Muscle of arm (tissue), 14 donors: Measurements from ENCODE around the gene ALG14. TPM values are rescaled to one million over a fixed set of nuclear protein-coding genes. Genes with fewer than 3 reads are reported as not detected.

ENCODE experiments used
- DNase-seq: peaks from one replicate; pipeline ENCODE4 v3.0.0-alpha.2; 2013
- long read RNA-seq, 11 donors: transcript quantifications; one replicate each; lab custom pipeline, GENCODE V29; 2026
- polyA plus RNA-seq, 12 donors: library from polyadenylated mRNA; unstranded; fragments of 120-200 nt; gene quantifications; one replicate each; pipeline ENCODE4 v1.2.1, GENCODE V29; 2013; ENCODE audit not compliant: insufficient read length in 12 of 12

Gene ALG14, protein sequence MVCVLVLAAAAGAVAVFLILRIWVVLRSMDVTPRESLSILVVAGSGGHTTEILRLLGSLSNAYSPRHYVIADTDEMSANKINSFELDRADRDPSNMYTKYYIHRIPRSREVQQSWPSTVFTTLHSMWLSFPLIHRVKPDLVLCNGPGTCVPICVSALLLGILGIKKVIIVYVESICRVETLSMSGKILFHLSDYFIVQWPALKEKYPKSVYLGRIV
- polyA plus RNA-seq, result 1 to 10 TPM in 11 of 12 donors, not detected in 1; 1.4 to 8.2 (median 6.4) TPM
- long read RNA-seq, donor 1, full-length matches to known transcripts, result 14 of 14 reads
- long read RNA-seq, donor 1, partial matches to known transcripts, result 0 of 14 reads
- long read RNA-seq, donor 1, other reads (novel, unspliced or antisense), result 0 of 14 reads
- long read RNA-seq, donor 2, full-length matches to known transcripts, result 6 of 6 reads
- long read RNA-seq, donor 2, partial matches to known transcripts, result 0 of 6 reads
- long read RNA-seq, donor 2, other reads (novel, unspliced or antisense), result 0 of 6 reads
- long read RNA-seq, donor 3, full-length matches to known transcripts, result 1 of 1 reads
- long read RNA-seq, donor 3, partial matches to known transcripts, result 0 of 1 reads
- long read RNA-seq, donor 3, other reads (novel, unspliced or antisense), result 0 of 1 reads
- long read RNA-seq, donor 4, full-length matches to known transcripts, result 1 of 1 reads
- long read RNA-seq, donor 4, partial matches to known transcripts, result 0 of 1 reads
- long read RNA-seq, donor 4, other reads (novel, unspliced or antisense), result 0 of 1 reads
- long read RNA-seq, donor 5, full-length matches to known transcripts, result 5 of 5 reads
- long read RNA-seq, donor 5, partial matches to known transcripts, result 0 of 5 reads
- long read RNA-seq, donor 5, other reads (novel, unspliced or antisense), result 0 of 5 reads
- long read RNA-seq, donor 6, full-length matches to known transcripts, result 5 of 5 reads
- long read RNA-seq, donor 6, partial matches to known transcripts, result 0 of 5 reads
- long read RNA-seq, donor 6, other reads (novel, unspliced or antisense), result 0 of 5 reads
- long read RNA-seq, donor 7, full-length matches to known transcripts, result 5 of 5 reads
- long read RNA-seq, donor 7, partial matches to known transcripts, result 0 of 5 reads
- long read RNA-seq, donor 7, other reads (novel, unspliced or antisense), result 0 of 5 reads
- long read RNA-seq, donor 8, full-length matches to known transcripts, result 7 of 7 reads
- long read RNA-seq, donor 8, partial matches to known transcripts, result 0 of 7 reads
- long read RNA-seq, donor 8, other reads (novel, unspliced or antisense), result 0 of 7 reads
- long read RNA-seq, donor 9, full-length matches to known transcripts, result 4 of 4 reads
- long read RNA-seq, donor 9, partial matches to known transcripts, result 0 of 4 reads
- long read RNA-seq, donor 9, other reads (novel, unspliced or antisense), result 0 of 4 reads
- long read RNA-seq, donor 10, full-length matches to known transcripts, result 4 of 4 reads
- long read RNA-seq, donor 10, partial matches to known transcripts, result 0 of 4 reads
- long read RNA-seq, donor 10, other reads (novel, unspliced or antisense), result 0 of 4 reads
- long read RNA-seq, donor 11, full-length matches to known transcripts, result 7 of 7 reads
- long read RNA-seq, donor 11, partial matches to known transcripts, result 0 of 7 reads
- long read RNA-seq, donor 11, other reads (novel, unspliced or antisense), result 0 of 7 reads

DNA sequence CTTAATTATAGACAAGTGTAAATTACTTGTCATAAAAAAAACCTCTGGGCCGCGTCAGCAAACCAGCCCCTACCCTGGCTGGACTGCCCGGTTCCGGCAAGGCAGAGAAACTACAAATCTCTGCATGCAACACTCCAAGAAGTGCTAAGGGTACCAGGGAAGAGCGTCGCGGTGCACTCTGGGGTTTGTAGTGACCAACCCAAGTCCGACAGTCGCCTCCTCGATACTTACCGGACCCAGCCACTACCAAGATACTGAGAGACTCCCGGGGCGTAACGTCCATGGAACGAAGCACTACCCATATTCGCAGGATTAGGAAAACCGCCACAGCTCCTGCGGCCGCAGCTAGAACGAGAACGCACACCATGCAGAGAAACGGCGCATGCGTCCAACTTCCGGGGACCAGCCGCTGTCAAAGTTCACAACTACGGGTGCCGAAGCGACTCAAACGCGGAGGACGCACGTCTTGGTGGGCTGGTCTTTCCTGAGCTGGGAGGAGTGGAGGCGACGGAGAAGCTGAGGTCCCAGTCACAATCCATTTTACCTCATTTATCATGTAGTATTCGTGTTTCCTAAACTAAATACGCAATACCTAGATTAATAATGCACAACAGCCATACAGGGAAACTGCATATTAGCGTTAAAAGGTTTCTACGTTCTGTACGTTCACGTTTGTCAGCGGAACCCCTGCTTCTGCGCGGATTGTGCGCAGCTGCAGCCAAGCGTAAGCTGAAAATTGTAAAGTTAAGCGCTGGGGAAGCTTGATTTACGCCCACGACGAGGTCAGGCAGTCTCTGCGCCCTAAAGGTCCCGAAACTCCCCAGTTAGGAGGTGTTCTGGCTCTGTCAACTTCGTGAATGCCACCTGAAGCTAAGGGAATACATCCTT is at the start of gene ALG14:
Gene ALG14 (minus strand): TSS at position 420 of the 888 bp plus-strand sequence. CDS start 53 bp downstream, at position 367.
- DNase-seq, result peak; percentile 98

GRCh38 chr1:95122151-95122697 is 49.5 kb upstream of the ALG14 start:
- DNase-seq, result no peak

- DNase-seq, result no peak
These were observed 46.5 kb upstream of the ALG14 start for GRCh38 chr1:95119273-95119672.

GRCh38 chr1:95118710-95119109 is 46.0 kb upstream of the ALG14 start:
- no peak for DNase-seq

DNA sequence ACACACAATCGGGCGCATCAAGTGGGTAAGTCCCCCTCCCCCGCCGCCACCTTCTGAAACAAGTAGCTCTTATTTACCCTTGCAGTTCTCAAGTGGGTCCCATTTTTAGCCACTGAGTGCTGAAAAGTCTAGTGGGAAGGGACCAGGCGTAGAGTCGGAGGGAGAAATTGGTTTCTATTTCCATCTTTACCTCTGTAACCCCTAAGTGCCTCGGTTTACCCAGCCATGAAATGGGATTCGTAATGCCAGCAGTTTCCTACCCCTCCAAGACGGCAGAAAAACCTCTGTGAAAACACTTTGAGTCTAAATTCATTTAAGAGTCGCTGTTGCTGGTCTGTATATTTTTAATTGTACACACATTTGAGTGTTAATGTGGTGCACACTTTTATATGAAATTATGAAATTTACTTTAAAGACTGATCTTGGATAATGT is 45.3 kb upstream of the ALG14 start:
- DNase-seq, result no peak

- DNase-seq, result peak; percentile 59
These were observed 44.7 kb upstream of the ALG14 start, which contains the start of gene TLCD4 for GRCh38 chr1:95117207-95118066. Gene TLCD4, plus strand, starts transcription at chr1:95117355. Its CDS starts 26,547 bp downstream, at chr1:95143902.

DNA sequence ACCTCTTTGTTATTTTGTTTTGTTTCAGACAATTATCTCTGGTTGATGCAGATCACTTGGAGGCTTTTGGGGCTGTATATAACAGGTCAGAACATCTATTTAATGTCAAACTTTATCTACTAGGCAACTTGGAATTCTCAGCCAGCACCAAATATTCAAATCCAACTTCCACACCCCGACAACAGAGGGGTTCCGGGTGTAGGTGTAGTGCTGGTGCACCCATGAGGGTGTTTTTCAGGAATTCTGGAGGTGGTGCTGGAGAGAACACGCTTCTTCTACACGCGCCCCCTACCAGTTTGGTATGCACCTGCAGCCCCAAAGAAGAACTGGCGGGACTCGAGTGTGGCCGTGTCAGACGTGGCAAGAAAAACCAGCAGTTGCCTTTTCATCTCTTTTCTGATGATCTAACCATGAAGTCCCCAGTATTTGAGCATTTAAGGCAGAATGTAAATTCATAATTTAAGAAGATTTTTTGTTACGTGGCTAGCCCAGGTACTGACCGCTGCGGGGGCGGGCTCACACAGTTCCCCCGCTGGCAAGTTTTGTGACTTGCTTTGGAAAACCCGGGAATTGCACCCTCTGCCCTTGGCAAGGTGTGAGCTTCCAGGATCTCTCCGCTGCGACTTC is 43.9 kb upstream of the ALG14 start:
- no peak for DNase-seq

DNA sequence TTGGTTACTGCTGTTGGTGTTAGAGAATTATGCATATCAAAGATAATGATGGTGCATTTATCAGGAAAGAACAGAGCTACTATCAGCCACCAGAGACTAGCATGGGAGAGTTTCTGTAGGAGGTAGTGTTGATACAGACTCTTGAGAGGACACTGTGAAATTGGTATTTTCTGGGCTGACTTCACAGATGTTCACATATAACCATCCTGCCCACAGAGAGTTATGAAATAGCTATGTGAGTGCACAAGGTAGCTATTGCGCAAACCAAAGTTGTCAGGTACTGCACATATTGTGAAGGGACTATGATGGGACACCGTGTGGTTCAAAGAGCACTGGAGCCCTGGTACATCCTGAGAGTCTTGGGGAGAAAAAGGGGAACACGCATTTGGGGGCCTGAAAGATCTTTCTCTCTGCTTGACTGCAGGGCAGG is 43.0 kb upstream of the ALG14 start:
- no peak for DNase-seq

DNA sequence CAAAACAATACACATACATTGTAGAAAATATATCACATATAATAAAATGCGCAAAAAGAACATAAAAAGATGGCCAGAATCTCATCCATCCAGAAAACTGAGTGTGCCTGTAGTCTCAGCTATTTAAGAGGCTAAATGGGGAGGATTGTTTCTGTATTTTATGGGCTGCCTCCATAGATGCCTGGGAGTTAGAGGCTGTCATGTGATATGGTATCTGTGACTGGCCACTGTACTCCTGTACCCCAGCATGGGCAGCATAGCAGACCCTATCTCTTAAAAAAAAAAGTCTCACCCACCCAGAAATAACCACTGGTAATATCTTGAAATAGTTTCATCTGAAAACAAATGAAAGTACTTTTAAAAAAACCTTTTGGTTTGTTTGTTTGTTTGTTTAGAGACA is 40.9 kb upstream of the ALG14 start:
- no peak for DNase-seq

- DNase-seq, result no peak
These were observed 38.3 kb upstream of the ALG14 start for GRCh38 chr1:95111014-95111413.

- DNase-seq, result no peak
These were observed 36.0 kb upstream of the ALG14 start for GRCh38 chr1:95108792-95109191.

GRCh38 chr1:95098196-95098595 is 25.4 kb upstream of the ALG14 start:
- DNase-seq, result no peak

- DNase-seq, result no peak
These were observed 24.7 kb upstream of the ALG14 start for GRCh38 chr1:95097426-95097825.

- DNase-seq, result no peak
These were observed 23.6 kb upstream of the ALG14 start for GRCh38 chr1:95096218-95096841.

- no peak for DNase-seq
These were observed 23.1 kb upstream of the ALG14 start for GRCh38 chr1:95095833-95096217.

DNA sequence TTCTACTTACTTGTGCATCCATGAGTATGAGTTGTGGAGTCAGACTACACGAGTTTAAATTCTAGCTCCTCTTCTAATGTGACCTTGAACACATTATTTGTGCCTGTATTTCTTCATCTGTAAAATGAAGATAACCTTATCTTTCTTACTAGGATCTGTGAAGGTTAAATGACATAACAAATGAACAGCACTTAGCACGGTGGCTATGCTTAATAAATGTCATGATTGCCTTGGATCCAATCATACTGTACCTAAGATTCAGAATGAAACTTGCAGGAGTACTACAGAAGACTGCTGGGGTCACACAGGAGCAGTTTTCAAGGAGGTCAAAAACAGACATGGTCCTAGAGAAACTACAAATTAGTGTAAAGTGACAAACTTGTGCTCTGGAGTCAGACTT is 22.2 kb upstream of the ALG14 start:
- no peak for DNase-seq

- DNase-seq, result no peak
These were observed 20.5 kb upstream of the ALG14 start for GRCh38 chr1:95093296-95093695.
